Liver (tissue), 9 donors: ENCODE data around the gene CDK17. TPM values are rescaled to one million over a fixed set of nuclear protein-coding genes. Genes with fewer than 3 reads are reported as not detected.
"Not testable (repeated sequence)": the region's sequence is repeated elsewhere in the genome, so short reads cannot be mapped to it uniquely, and the experiment has no call there.

Source experiments
- DNase-seq: peaks from one replicate; pipeline ENCODE4 v3.0.0-alpha.2; 2017; ENCODE audit warnings: low spot score
- H3K27ac ChIP-seq, 2 donors: one replicate each; pipeline ENCODE4 v1.7.0; 2013; ENCODE audit warnings: inconsistent platforms in 2 of 2, low read length in 2 of 2, control low read depth in 1 of 2, low read depth in 1 of 2, mild to moderate bottlenecking in 1 of 2
- H3K27me3 ChIP-seq, 4 donors: one replicate each; pipeline versions ENCODE4 v1.6.1 to v1.7.0; 2013; ENCODE audit warnings: low read length in 3 of 4, inconsistent platforms in 1 of 4, mild to moderate bottlenecking in 1 of 4, moderate library complexity in 1 of 4; ENCODE audit not compliant: control insufficient read depth in 4 of 4, insufficient read depth in 4 of 4
- H3K36me3 ChIP-seq, 4 donors: one replicate each; pipeline versions ENCODE4 v1.6.1 to v1.7.0; 2013; ENCODE audit warnings: low read length in 3 of 4, mild to moderate bottlenecking in 3 of 4, low read depth in 1 of 4, moderate library complexity in 1 of 4; ENCODE audit not compliant: control insufficient read depth in 4 of 4, insufficient read depth in 3 of 4
- H3K4me1 ChIP-seq, 4 donors: one replicate each; pipeline versions ENCODE4 v1.6.1 to v1.7.0; 2013; ENCODE audit warnings: low read length in 3 of 4, mild to moderate bottlenecking in 3 of 4, moderate library complexity in 1 of 4; ENCODE audit not compliant: control insufficient read depth in 4 of 4, insufficient read depth in 4 of 4
- H3K4me3 ChIP-seq, 3 donors: one replicate each; pipeline versions ENCODE4 v1.6.1 to v1.7.0; 2013; ENCODE audit warnings: low read length in 3 of 3, control low read depth in 1 of 3, low read depth in 1 of 3, mild to moderate bottlenecking in 1 of 3
- H3K9ac ChIP-seq, 2 donors: one replicate each; pipeline ENCODE4 v1.7.0; 2013; ENCODE audit warnings: low read length in 2 of 2, mild to moderate bottlenecking in 2 of 2, moderate library complexity in 2 of 2, control low read depth in 1 of 2, low read depth in 1 of 2
- H3K9me3 ChIP-seq, 4 donors: one replicate each; pipeline versions ENCODE4 v1.6.1 to v1.7.0; 2013; ENCODE audit warnings: low read length in 3 of 4; ENCODE audit not compliant: control insufficient read depth in 4 of 4
- ATF3 ChIP-seq: IDR thresholded peaks from 2 replicates; pipeline ENCODE4 v1.6.1; 2016; ENCODE audit warnings: antibody characterized with exemption
- EGR1 ChIP-seq, 2 donors: IDR thresholded peaks; 2 replicates each; pipeline ENCODE4 v1.6.1; 2016 to 2018; ENCODE audit warnings: antibody characterized with exemption in 2 of 2, low read depth in 2 of 2
- FOXA1 ChIP-seq: IDR thresholded peaks from 2 replicates; pipeline ENCODE4 v1.6.1; 2016; ENCODE audit warnings: antibody characterized with exemption
- HNF4A ChIP-seq, 2 donors: conservative IDR thresholded peaks; 2 replicates each; pipeline ENCODE4 v1.6.1; 2016; ENCODE audit warnings: antibody characterized with exemption in 2 of 2, mild to moderate bottlenecking in 2 of 2
- JUND ChIP-seq, 2 donors: IDR thresholded peaks; 2 replicates each; pipeline ENCODE4 v1.6.1; 2016; ENCODE audit warnings: antibody characterized with exemption in 2 of 2
- NR2F2 ChIP-seq: IDR thresholded peaks from 2 replicates; pipeline ENCODE4 v1.6.1; 2016; ENCODE audit warnings: antibody characterized with exemption
- RAD21 ChIP-seq, 2 donors: IDR thresholded peaks; 2 replicates each; pipeline ENCODE4 v1.6.1; 2016; ENCODE audit warnings: antibody characterized with exemption in 2 of 2, mild to moderate bottlenecking in 2 of 2
- RXRA ChIP-seq, 2 donors: IDR thresholded peaks; 2 replicates each; pipeline ENCODE4 v1.6.1; 2017 to 2018; ENCODE audit warnings: antibody characterized with exemption in 2 of 2, mild to moderate bottlenecking in 1 of 2
- YY1 ChIP-seq: IDR thresholded peaks from 2 replicates; pipeline ENCODE4 v1.6.1; 2016; ENCODE audit warnings: antibody characterized with exemption, mild to moderate bottlenecking
- WGBS: extraction: QIAGEN DNeasy Blood & Tissue Kit; methylation state at CpG from one replicate; pipeline ENCODE4 v1.1.7; 2013; 5-methylcytosine and 5-hydroxymethylcytosine counted together
- polyA plus RNA-seq, 2 donors: library from polyadenylated mRNA; stranded (reverse) in 1 of 2; unstranded in 1 of 2; fragments of 200-250 nt in 1 of 2; fragments of >200 nt in 1 of 2; fragmentation: Nextera tagmentation in 1 of 2; extraction: Ambion mirVana in 1 of 2; gene quantifications; one replicate each; pipeline versions ENCODE4 v1.2.1 to v1.2.3, GENCODE V29; 2013 to 2015
- total RNA-seq, 2 donors: library from RNA; depleted of rRNA; stranded (reverse); fragments of >200 nt; gene quantifications; one replicate each; pipeline ENCODE4 v1.2.3, GENCODE V29; 2014
- TF ChIP-seq, protein P1 (sequence below): IDR thresholded peaks from 2 replicates; pipeline ENCODE4 v1.6.1; 2016; ENCODE audit warnings: antibody characterized with exemption, mild to moderate bottlenecking
- donor health status: healthy.
- donor health status: healthy.
- donor health status: healthy.
- donor health status: healthy.
- donor health status: healthy.

The CDK17 gene
- total and polyA plus RNA-seq, 4 donors, result 4.8 to 25.2 (median 14.9) TPM

- DNase-seq, result no peak
- no peaks in the 10 kb centered on the region for H3K36me3 ChIP-seq
- no peaks in the 10 kb centered on the region for H3K4me1 ChIP-seq
- H3K27me3 ChIP-seq, result no peaks in the 10 kb centered on the region
- H3K9me3 ChIP-seq, result no peaks in the 10 kb centered on the region
- 96% methylated on average over 3 of the region's 3 CpGs for WGBS
- no peak overlapping the region for H3K4me3 ChIP-seq
- H3K27ac ChIP-seq, result no peak overlapping the region
- TF ChIP-seq NR2F2 (no peak), ATF3 (no peak), HNF4A (conservative IDR thresholded peaks at IDR 0.05) (no peak), RXRA (IDR thresholded peaks at IDR 0.05) (no peak), EGR1 (IDR thresholded peaks at IDR 0.05; ENCODE audit: low read depth in 2 of 2) (no peak), JUND (IDR thresholded peaks at IDR 0.05) (no peak)
- H3K9ac ChIP-seq, result no peak overlapping the region
These were observed 8.8 kb upstream of the CDK17 start for GRCh38 chr12:96408993-96409392.

- WGBS, result 85% methylated on average over 7 of the region's 7 CpGs
- not testable (repeated sequence) for H3K4me3 ChIP-seq, H3K27ac ChIP-seq
These were observed 7.3 kb upstream of the CDK17 start for GRCh38 chr12:96407429-96408097.

DNA sequence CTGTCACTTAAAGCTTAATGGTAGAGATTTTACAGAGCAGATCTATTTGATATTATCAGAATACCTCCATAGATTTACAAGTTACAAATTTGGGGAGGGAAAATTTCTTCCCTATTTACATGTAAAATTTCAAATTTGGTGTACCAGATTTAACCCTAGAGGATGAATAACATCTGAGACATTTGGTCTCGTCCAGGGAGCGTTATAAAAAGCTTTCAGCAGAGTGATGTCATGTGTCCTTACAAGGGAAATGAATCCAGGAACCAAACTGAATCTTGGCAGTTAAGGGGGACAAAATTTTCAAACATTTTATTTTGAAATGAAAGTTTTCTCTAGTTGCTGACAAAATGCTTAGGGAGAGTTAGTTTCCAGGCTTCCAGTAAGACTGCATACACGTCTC is 4.5 kb upstream of the CDK17 start:
- DNase-seq, result no peak
- Histone ChIP-seq H3K4me3 (no peak overlapping the region), H3K4me1 (peaks cover 0 to 11% (median 4%) of the 10 kb centered on the region in 4 donors), H3K9ac (no peak overlapping the region), H3K36me3 (no peaks in the 10 kb centered on the region), H3K9me3 (no peaks in the 10 kb centered on the region), H3K27ac (no peak overlapping the region), H3K27me3 (no peaks in the 10 kb centered on the region)
- WGBS, result 75% methylated on average over 3 of the region's 3 CpGs
- TF ChIP-seq YY1, result no peak

More at GRCh38 chr12:96407429-96408097, 7.3 kb upstream of the CDK17 start:
- not testable (repeated sequence) for H3K4me1 ChIP-seq, DNase-seq, H3K36me3 ChIP-seq, H3K9me3 ChIP-seq, H3K9ac ChIP-seq, H3K27me3 ChIP-seq

DNA sequence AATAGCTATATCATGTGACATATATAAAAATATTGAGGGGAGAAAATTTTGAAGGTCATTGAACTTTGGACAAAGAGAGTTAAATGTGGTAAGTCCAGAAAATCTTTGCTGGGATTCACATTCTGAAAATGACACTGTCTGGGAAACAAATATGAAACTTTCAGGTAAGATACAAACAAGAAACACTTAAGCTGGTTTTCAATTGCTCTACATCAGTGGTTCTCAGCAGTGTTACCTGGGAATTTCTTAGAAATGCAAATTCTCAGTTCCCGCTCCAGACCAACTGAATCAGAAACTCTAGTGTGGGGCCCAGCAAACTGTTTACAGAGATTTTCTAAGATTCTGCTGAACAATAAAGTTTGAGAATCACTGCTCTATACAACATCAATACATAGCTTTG is 3.6 kb upstream of the CDK17 start:
- no peaks in the 10 kb centered on the region for H3K27me3 ChIP-seq
- peaks cover 0 to 14% (median 7%) of the 10 kb centered on the region in 4 donors for H3K4me1 ChIP-seq
- H3K9me3 ChIP-seq, result no peaks in the 10 kb centered on the region
- H3K4me3 ChIP-seq, result no peak overlapping the region
- DNase-seq, result no peak
- H3K36me3 ChIP-seq, result no peaks in the 10 kb centered on the region
- H3K27ac ChIP-seq, result no peak overlapping the region
- WGBS, result 94% methylated on average over 1 of the region's 1 CpG
- H3K9ac ChIP-seq, result no peak overlapping the region
- TF ChIP-seq RAD21 (IDR thresholded peaks at IDR 0.05) (no peak), FOXA1 (no peak), ATF3 (no peak)
- TF ChIP-seq, protein P1, sequence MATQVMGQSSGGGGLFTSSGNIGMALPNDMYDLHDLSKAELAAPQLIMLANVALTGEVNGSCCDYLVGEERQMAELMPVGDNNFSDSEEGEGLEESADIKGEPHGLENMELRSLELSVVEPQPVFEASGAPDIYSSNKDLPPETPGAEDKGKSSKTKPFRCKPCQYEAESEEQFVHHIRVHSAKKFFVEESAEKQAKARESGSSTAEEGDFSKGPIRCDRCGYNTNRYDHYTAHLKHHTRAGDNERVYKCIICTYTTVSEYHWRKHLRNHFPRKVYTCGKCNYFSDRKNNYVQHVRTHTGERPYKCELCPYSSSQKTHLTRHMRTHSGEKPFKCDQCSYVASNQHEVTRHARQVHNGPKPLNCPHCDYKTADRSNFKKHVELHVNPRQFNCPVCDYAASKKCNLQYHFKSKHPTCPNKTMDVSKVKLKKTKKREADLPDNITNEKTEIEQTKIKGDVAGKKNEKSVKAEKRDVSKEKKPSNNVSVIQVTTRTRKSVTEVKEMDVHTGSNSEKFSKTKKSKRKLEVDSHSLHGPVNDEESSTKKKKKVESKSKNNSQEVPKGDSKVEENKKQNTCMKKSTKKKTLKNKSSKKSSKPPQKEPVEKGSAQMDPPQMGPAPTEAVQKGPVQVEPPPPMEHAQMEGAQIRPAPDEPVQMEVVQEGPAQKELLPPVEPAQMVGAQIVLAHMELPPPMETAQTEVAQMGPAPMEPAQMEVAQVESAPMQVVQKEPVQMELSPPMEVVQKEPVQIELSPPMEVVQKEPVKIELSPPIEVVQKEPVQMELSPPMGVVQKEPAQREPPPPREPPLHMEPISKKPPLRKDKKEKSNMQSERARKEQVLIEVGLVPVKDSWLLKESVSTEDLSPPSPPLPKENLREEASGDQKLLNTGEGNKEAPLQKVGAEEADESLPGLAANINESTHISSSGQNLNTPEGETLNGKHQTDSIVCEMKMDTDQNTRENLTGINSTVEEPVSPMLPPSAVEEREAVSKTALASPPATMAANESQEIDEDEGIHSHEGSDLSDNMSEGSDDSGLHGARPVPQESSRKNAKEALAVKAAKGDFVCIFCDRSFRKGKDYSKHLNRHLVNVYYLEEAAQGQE, result no peak

- H3K36me3 ChIP-seq, H3K27ac ChIP-seq, H3K27me3 ChIP-seq, H3K4me3 ChIP-seq, H3K9ac ChIP-seq, H3K9me3 ChIP-seq, DNase-seq: not testable (repeated sequence)
- peaks cover 0 to 27% (median 18%) of the 10 kb centered on the region in 4 donors for H3K4me1 ChIP-seq
- 95% methylated on average over 8 of the region's 8 CpGs for WGBS
These were observed 2.3 kb upstream of the CDK17 start for GRCh38 chr12:96402522-96402921.
